22Rv1 (cell line): Measurements from ENCODE around the gene IPO7.

Source experiments
- CTCF ChIP-seq: fragments of 450-650 bp; IDR thresholded peaks from 2 replicates; pipeline ENCODE4 v1.5.1; 2017; ENCODE audit warnings: mild to moderate bottlenecking
- ZFX ChIP-seq: fragments of 450-650 bp; IDR thresholded peaks from 2 replicates; pipeline ENCODE4 v1.6.1; 2017; ENCODE audit warnings: antibody characterized with exemption, borderline replicate concordance

GRCh38 chr11:9396310-9396709, 11.9 kb downstream of the IPO7 start:
- TF ChIP-seq CTCF (no peak), ZFX (no peak)
